ENCODE results near the gene CACNG1.

CACNG1 gene

GRCh38 chr17:67044016-67044772, at the start of gene CACNG1:
TSS of gene CACNG1 (plus strand) at chr17:67044554. CDS start at chr17:67044661, 107 bp downstream.
- no peak for TF ChIP-seq CTCF (IDR thresholded peaks at IDR 0.05; ENCODE audit: low read depth, low read length)
- no peak within 1 kb of the TSS for H3K4me3 ChIP-seq (replicated peaks in 1 of 2; ENCODE audit: low read depth in 2 of 2, low read length in 2 of 2)
- no peak for DNase-seq (ENCODE audit: low read depth in 2 of 2)

GRCh38 chr17:66994930-66995535, 49.3 kb upstream of the CACNG1 start:
- no peak overlapping the region for H3K4me3 ChIP-seq (replicated peaks in 1 of 2; ENCODE audit: low read depth in 2 of 2, low read length in 2 of 2)
- TF ChIP-seq CTCF (IDR thresholded peaks at IDR 0.05; ENCODE audit: low read depth, low read length): no peak
- DNase-seq (ENCODE audit: low read depth in 2 of 2): no peak

GRCh38 chr17:66995944-66996343, 48.4 kb upstream of the CACNG1 start:
- no peak for TF ChIP-seq CTCF (IDR thresholded peaks at IDR 0.05; ENCODE audit: low read depth, low read length)
- DNase-seq (ENCODE audit: low read depth in 2 of 2): no peak
- H3K4me3 ChIP-seq (replicated peaks in 1 of 2; ENCODE audit: low read depth in 2 of 2, low read length in 2 of 2): no peak overlapping the region

GRCh38 chr17:66996926-66997325, 47.4 kb upstream of the CACNG1 start:
- no peak for DNase-seq (ENCODE audit: low read depth in 2 of 2)
- no peak overlapping the region for H3K4me3 ChIP-seq (replicated peaks in 1 of 2; ENCODE audit: low read depth in 2 of 2, low read length in 2 of 2)
- no peak for TF ChIP-seq CTCF (IDR thresholded peaks at IDR 0.05; ENCODE audit: low read depth, low read length)

GRCh38 chr17:67003231-67003630, 41.1 kb upstream of the CACNG1 start:
- no peak for DNase-seq (ENCODE audit: low read depth in 2 of 2)
- no peak overlapping the region for H3K4me3 ChIP-seq (replicated peaks in 1 of 2; ENCODE audit: low read depth in 2 of 2, low read length in 2 of 2)
- TF ChIP-seq CTCF (IDR thresholded peaks at IDR 0.05; ENCODE audit: low read depth, low read length): no peak

- H3K4me3 ChIP-seq (replicated peaks in 1 of 2; ENCODE audit: low read depth in 2 of 2, low read length in 2 of 2): no peak overlapping the region
- no peak for DNase-seq (ENCODE audit: low read depth in 2 of 2)
- TF ChIP-seq CTCF (IDR thresholded peaks at IDR 0.05; ENCODE audit: low read depth, low read length): no peak
These were observed 40.2 kb upstream of the CACNG1 start for GRCh38 chr17:67004181-67004580.

All from cardiac fibroblast (primary cell).